ENCODE measurements around the gene UBAP1L. TPM values are rescaled to one million over a fixed set of nuclear protein-coding genes. Genes with fewer than 3 reads are reported as not detected.

UBAP1L gene
- total and polyA plus RNA-seq, 10 donors, result 2.5 to 11.2 (median 7.0) TPM

DNA sequence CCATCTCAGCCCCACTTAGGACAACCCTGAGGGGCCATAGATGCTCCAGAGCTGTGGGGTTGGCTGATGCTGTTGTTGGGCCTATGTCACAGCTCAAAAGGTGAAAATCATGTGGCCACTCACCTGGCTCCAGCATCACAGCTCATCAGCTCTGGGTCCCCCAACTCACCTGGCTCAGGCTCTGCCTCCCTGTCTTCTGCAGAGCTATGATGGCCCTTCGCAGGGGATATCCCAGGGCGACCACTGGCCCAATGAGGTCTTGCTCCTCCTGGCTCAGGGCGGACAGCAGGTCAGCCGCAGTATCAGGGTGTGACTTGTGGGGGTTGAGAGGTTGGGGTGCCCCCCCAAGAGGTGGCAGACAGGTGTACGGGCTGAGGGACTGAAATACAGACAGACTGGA, 15.7 kb downstream of the UBAP1L start:
- Histone ChIP-seq H3K36me3 (peaks cover 3 to 89% (median 37%) of the 10 kb centered on the region in 6 donors), H3K27ac (no peak overlapping the region), H3K27me3 (replicated peaks in 1 of 7) (no peaks in the 10 kb centered on the region), H3K4me1 (peaks cover 0 to 9% (median 1%) of the 10 kb centered on the region in 6 donors), H3K9me3 (no peaks in the 10 kb centered on the region), H3K4me3 (no peak overlapping the region)
- TF ChIP-seq POLR2A (IDR thresholded peaks at IDR 0.05) (no peak), POLR2AphosphoS5 (IDR thresholded peaks at IDR 0.05) (no peak)
- TF ChIP-seq, protein P1, sequence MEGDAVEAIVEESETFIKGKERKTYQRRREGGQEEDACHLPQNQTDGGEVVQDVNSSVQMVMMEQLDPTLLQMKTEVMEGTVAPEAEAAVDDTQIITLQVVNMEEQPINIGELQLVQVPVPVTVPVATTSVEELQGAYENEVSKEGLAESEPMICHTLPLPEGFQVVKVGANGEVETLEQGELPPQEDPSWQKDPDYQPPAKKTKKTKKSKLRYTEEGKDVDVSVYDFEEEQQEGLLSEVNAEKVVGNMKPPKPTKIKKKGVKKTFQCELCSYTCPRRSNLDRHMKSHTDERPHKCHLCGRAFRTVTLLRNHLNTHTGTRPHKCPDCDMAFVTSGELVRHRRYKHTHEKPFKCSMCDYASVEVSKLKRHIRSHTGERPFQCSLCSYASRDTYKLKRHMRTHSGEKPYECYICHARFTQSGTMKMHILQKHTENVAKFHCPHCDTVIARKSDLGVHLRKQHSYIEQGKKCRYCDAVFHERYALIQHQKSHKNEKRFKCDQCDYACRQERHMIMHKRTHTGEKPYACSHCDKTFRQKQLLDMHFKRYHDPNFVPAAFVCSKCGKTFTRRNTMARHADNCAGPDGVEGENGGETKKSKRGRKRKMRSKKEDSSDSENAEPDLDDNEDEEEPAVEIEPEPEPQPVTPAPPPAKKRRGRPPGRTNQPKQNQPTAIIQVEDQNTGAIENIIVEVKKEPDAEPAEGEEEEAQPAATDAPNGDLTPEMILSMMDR (IDR thresholded peaks at IDR 0.05 in 8 of 11, conservative IDR thresholded peaks at IDR 0.05 in 3 of 11), result no peak
- WGBS, 5 donors, result 93 to 100% (median 96%) methylated on average over 3 to 5 of the region's 5 CpGs
- intact Hi-C loops (cut with DNase I; ENCODE audit: low total_unique reads), result no loop called here
- DNase-seq, result no peak

DNA sequence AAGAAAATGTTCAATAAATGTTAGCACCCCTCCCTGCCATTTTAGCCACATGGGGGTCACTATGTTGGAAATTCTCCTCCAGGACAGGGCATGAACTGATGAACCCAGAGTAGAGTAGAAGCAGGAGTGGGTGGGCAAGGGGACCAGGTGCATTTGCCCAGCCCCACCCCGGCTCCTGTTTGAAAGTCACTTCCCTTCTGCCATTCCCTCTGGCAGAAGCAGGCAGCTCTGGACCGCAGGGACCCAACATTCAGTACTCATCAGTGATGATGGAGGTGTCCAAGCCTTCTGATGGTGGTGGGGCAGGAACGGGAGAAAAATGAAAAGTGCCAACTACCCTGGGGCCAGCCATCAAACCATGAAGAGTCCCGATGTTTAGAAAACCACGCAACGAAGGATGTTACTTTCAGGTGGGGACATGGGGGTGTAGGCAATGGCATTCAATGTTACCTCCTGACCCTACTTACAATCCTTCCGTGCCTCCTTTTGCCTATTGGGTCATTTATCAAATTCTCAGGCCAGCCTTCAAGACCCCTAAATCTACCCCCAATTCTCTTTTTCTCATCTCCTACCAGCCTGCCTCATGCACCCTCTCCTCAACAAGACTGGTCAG, 17.2 kb downstream of the UBAP1L start:
- intact Hi-C loops (cut with DNase I; ENCODE audit: low total_unique reads), result no loop called here
- Histone ChIP-seq H3K4me1 (peaks cover 0 to 9% (median 1%) of the 10 kb centered on the region in 6 donors), H3K27ac (no peak overlapping the region), H3K9me3 (no peaks in the 10 kb centered on the region), H3K36me3 (peaks cover 3 to 83% (median 37%) of the 10 kb centered on the region in 6 donors), H3K4me3 (no peak overlapping the region), H3K27me3 (replicated peaks in 1 of 7) (no peaks in the 10 kb centered on the region)
- DNase-seq, result no peak
- WGBS, 5 donors, result 94 to 97% (median 96%) methylated on average over 7 of the region's 7 CpGs
- TF ChIP-seq, protein P1 (IDR thresholded peaks at IDR 0.05 in 8 of 11, conservative IDR thresholded peaks at IDR 0.05 in 3 of 11), result no peak
- TF ChIP-seq POLR2A (IDR thresholded peaks at IDR 0.05) (no peak), POLR2AphosphoS5 (IDR thresholded peaks at IDR 0.05) (no peak)

DNA sequence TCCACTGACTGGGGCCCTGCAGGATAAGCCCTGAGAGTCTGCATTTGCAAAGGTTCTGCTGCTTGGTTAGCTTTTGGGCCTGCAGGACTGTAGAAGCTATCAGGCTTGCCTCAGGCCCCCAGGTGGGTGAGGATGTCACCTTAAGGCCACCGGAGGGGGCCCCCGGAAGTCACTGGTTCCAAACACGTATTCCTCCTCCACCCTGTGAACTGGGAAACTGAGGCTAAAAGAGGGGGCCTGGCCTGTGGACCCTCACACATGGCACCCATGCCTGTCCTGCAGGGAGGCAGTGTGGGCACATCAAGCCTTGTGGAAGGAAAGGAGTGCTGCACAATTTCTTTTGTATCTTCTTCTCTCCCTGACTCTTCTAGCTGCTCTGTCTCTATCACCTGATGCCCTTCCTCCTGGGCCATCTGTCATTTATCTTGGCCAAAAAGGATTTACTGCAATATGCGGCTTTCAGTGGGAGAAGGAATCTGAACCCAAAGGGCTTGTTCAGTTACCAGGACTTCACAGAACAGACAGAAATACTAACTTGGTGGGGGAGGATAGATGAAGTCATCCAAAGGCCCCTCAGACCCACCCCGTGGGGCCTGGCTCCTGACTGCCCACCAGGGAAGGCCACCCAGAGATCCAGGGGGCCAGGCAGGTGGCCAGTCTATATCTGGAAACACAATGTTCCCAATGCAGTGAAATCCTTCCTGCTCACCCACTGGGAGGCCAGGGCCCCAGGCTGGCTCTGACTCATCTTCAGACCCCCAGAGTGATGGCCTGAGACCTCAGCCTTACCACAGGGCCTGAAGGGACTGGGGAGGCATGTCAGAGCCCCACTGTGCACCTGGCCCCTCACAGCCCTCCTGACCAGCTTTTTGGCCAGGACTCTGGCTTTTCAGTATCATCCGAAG, 18.3 kb downstream of the UBAP1L start:
- Histone ChIP-seq H3K4me3 (no peak overlapping the region), H3K4me1 (peaks cover 0 to 8% (median 1%) of the 10 kb centered on the region in 6 donors), H3K27me3 (replicated peaks in 1 of 7) (no peaks in the 10 kb centered on the region), H3K9me3 (no peaks in the 10 kb centered on the region), H3K36me3 (peaks cover 3 to 74% (median 30%) of the 10 kb centered on the region in 6 donors), H3K27ac (no peak overlapping the region)
- no peak for DNase-seq
- TF ChIP-seq POLR2AphosphoS5 (IDR thresholded peaks at IDR 0.05) (peak in 1 of 3 donors; percentile 9), POLR2A (IDR thresholded peaks at IDR 0.05) (no peak)
- intact Hi-C loops (cut with DNase I; ENCODE audit: low total_unique reads), result no loop called here
- 90 to 94% (median 91%) methylated on average over 6 of the region's 6 CpGs for WGBS, 5 donors

DNA sequence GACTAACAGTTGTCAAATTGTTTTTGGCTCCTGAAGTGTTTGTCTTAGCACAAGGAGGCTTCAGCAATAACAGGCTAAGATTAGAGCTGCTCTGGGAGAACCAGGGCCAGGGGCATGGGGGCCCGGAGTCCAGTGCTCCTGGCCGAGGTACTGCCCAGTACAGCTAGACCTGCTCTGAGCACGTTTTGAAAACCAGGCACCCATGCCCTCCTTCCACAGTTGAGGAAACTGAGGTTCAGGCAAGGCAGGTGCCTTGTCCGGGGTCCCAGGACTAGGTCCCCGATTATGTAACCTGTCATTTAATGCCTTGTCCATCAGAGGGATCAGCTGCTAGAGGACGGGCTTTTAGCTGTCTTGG, 19.3 kb downstream of the UBAP1L start:
- no peaks in the 10 kb centered on the region for H3K9me3 ChIP-seq
- no peak overlapping the region for H3K27ac ChIP-seq
- H3K36me3 ChIP-seq, result peaks cover 3 to 65% (median 30%) of the 10 kb centered on the region in 6 donors
- intact Hi-C loops (cut with DNase I; ENCODE audit: low total_unique reads), result no loop called here
- H3K27me3 ChIP-seq (replicated peaks in 1 of 7), result no peaks in the 10 kb centered on the region
- TF ChIP-seq POLR2A (IDR thresholded peaks at IDR 0.05) (no peak), POLR2AphosphoS5 (IDR thresholded peaks at IDR 0.05) (no peak)
- TF ChIP-seq, protein P1 (IDR thresholded peaks at IDR 0.05 in 8 of 11, conservative IDR thresholded peaks at IDR 0.05 in 3 of 11), result no peak
- 85 to 96% (median 92%) methylated on average over 3 to 6 of the region's 6 CpGs for WGBS, 5 donors
- no peak overlapping the region for H3K4me3 ChIP-seq
- H3K4me1 ChIP-seq, result no peaks in the 10 kb centered on the region
- no peak for DNase-seq
